HepG2 (cell line): ENCODE results near the gene LCN2. TPM values are rescaled to one million over a fixed set of nuclear protein-coding genes. Genes with fewer than 3 reads are reported as not detected.
A peak's percentile ranks its signal among the peaks of the same experiment; 100 is the strongest.

ENCODE experiments used
- ATAC-seq: fragments of 200-7000 bp; cut with Tn5 transposase; 3 replicates; pipeline ENCODE4 v1.9.1; 2020; ENCODE audit warnings: mild to moderate bottlenecking, moderate library complexity
- BruUV-seq: library from RNA; stranded (reverse); fragments of 400-500 nt; replicated peaks from 2 replicates; lab custom pipeline; 2021; lab: Mats Ljungman, UMichigan
- CTCF ChIA-PET: fragments of 300-600 bp; formaldehyde crosslinking; extraction: SDS; loops from one replicate; lab custom pipeline; 2021; ENCODE audit warnings: low total read pairs, inconsistent platforms, low intra/inter-chr PET ratio; lab: Yijun Ruan, JAX
- POLR2A ChIA-PET: fragments of 350-600 bp; sonication (Branson Sonifier 250); formaldehyde crosslinking; loops from one replicate; lab custom pipeline; 2020; ENCODE audit warnings: antibody characterized with exemption, inconsistent platforms; lab: Yijun Ruan, JAX
- DNase-seq: peaks from one replicate; pipeline ENCODE4 v3.0.0-alpha.2; 2015; ENCODE audit warnings: low spot score
- FAIRE-seq: peaks from 3 replicates; lab custom pipeline; 2011; peaks lifted over from hg19 to GRCh38; lab: Jason Lieb, UNC
- H2AFZ ChIP-seq: one replicate; pipeline ENCODE4 v1.6.1; 2011; ENCODE audit warnings: low read length, inconsistent platforms
- H3K27ac ChIP-seq: fragments of 300-600 bp; 3 replicates; pipeline ENCODE4 v1.8.0; 2011; ENCODE audit warnings: mixed run types, mild to moderate bottlenecking, mixed read lengths, low read length, inconsistent platforms; ENCODE audit not compliant: insufficient read depth; ENCODE audit errors: extremely low read length
- H3K27me3 ChIP-seq, 2 experiments: fragments of 200-600 bp in 1 of 2; 2 replicates in 1 of 2; 3 replicates in 1 of 2; pipeline versions ENCODE4 v1.6.0 to v1.8.0; 2011; ENCODE audit warnings: low read length in 2 of 2, mild to moderate bottlenecking in 2 of 2, moderate library complexity in 2 of 2, inconsistent platforms in 1 of 2; ENCODE audit not compliant: insufficient read depth in 2 of 2, control insufficient read depth in 1 of 2
- H3K36me3 ChIP-seq, 2 experiments: fragments of 200-600 bp in 1 of 2; replicated peaks in 1 of 2; 2 replicates in 1 of 2; 3 replicates in 1 of 2; pipeline versions ENCODE4 v1.5.1 to v1.8.0; 2011; ENCODE audit warnings: low read length in 2 of 2, inconsistent platforms in 1 of 2; ENCODE audit not compliant: insufficient read depth in 2 of 2, control insufficient read depth in 1 of 2
- H3K4me1 ChIP-seq: 2 replicates; pipeline ENCODE4 v1.5.1; 2012; ENCODE audit warnings: low read length, inconsistent platforms; ENCODE audit not compliant: insufficient read depth
- H3K4me2 ChIP-seq: 2 replicates; pipeline ENCODE4 v1.6.0; 2011; ENCODE audit warnings: low read depth, low read length, inconsistent platforms
- H3K4me3 ChIP-seq, 3 experiments: fragments of 200-600 bp in 1 of 3; sonication (generic), shearing (Covaris generic) in 1 of 3; replicated peaks in 1 of 3; 2 replicates each; pipeline ENCODE4 v1.5.1; 2011 to 2016; ENCODE audit warnings: low read length in 3 of 3, inconsistent platforms in 2 of 3, low read depth in 2 of 3, mild to moderate bottlenecking in 2 of 3, control low read depth in 1 of 3, mixed read lengths in 1 of 3; ENCODE audit not compliant: insufficient read depth in 1 of 3
- H3K79me2 ChIP-seq: one replicate; pipeline ENCODE4 v1.6.1; 2011; ENCODE audit warnings: low read length, inconsistent platforms; ENCODE audit not compliant: insufficient read depth
- H3K9ac ChIP-seq: 2 replicates; pipeline ENCODE4 v1.6.0; 2011; ENCODE audit warnings: mild to moderate bottlenecking, low read depth, low read length, inconsistent platforms; ENCODE audit not compliant: insufficient read depth
- H3K9me3 ChIP-seq: 2 replicates; pipeline ENCODE4 v1.5.1; 2012; ENCODE audit warnings: mild to moderate bottlenecking, low read length
- H4K20me1 ChIP-seq: 2 replicates; pipeline ENCODE4 v1.6.0; 2011; ENCODE audit warnings: inconsistent platforms, mild to moderate bottlenecking, low read length, moderate library complexity; ENCODE audit not compliant: insufficient read depth
- BORCS8-MEF2B ChIP-seq: sonication (generic); formaldehyde crosslinking; IDR thresholded peaks from 2 replicates; pipeline ENCODE4 v1.8.0; 2022; ENCODE audit warnings: mild to moderate bottlenecking, missing genetic modification reagents
- JUND ChIP-seq: sonication (generic); formaldehyde crosslinking; IDR thresholded peaks from 2 replicates; pipeline ENCODE4 v1.8.0; 2022; ENCODE audit warnings: mild to moderate bottlenecking, missing genetic modification reagents
- KDM2A ChIP-seq: sonication (generic); formaldehyde crosslinking; IDR thresholded peaks from 2 replicates; pipeline ENCODE4 v1.4.0; 2020; ENCODE audit warnings: low read depth, missing genetic modification reagents, borderline replicate concordance
- SIX4 ChIP-seq: sonication (generic); formaldehyde crosslinking; IDR thresholded peaks from 2 replicates; pipeline ENCODE4 v1.4.0; 2020; ENCODE audit warnings: missing genetic modification reagents
- TEAD3 ChIP-seq: optimal IDR thresholded peaks from 2 replicates; pipeline ENCODE3; 2016; ENCODE audit warnings: borderline replicate concordance
- ZBTB21 ChIP-seq: sonication (generic); formaldehyde crosslinking; IDR thresholded peaks from 2 replicates; pipeline ENCODE4 v1.4.0; 2020; ENCODE audit warnings: missing genetic modification reagents
- ZNF30 ChIP-seq: sonication (generic); formaldehyde crosslinking; IDR thresholded peaks from 2 replicates; pipeline ENCODE4 v1.5.0; 2020; ENCODE audit warnings: mild to moderate bottlenecking, missing genetic modification reagents
- ZNF441 ChIP-seq: sonication (generic); formaldehyde crosslinking; IDR thresholded peaks from 2 replicates; pipeline ENCODE4 v1.7.0; 2021; ENCODE audit warnings: missing genetic modification reagents, borderline replicate concordance
- WGBS: methylation state at CpG from one replicate; pipeline ENCODE4 v1.1.6; 2017; ENCODE audit warnings: low lambda C conversion rate; 5-methylcytosine and 5-hydroxymethylcytosine counted together
- in situ Hi-C: cut with HindIII; loops from 2 replicates; pipeline ENCODE4 v1.10.0; 2017; ENCODE audit warnings: low pct_unique_long_range_greater_than_20kb; ENCODE audit not compliant: extremely low pct_ligation_motif_present
- intact Hi-C: fragments of 100-400 bp; cut with micrococcal nuclease; formaldehyde crosslinking; loops from one replicate; pipeline ENCODE4 v1.10.0; 2022; ENCODE audit not compliant: unreplicated experiment
- polyA plus RNA-seq, 8 experiments: library from polyadenylated mRNA; depleted of rRNA in 3 of 8; stranded (reverse) in 7 of 8; unstranded in 1 of 8; fragments of >200 nt; fragmentation: Illumina TruSeq in 4 of 8; extraction: Trizol in 4 of 8; gene quantifications; 2 replicates each; pipeline versions ENCODE4 v1.2.1 to v1.2.3, GENCODE V29; 2011 to 2016; ENCODE audit warnings: low read depth in 4 of 8, missing spikeins in 1 of 8, mixed read lengths in 1 of 8; ENCODE audit not compliant: insufficient read depth in 1 of 8
- total RNA-seq, 5 experiments: library from RNA; depleted of rRNA; stranded (reverse); fragments of >200 nt; fragmentation: Illumina TruSeq; extraction: Trizol; gene quantifications; 2 replicates each; pipeline ENCODE4 v1.2.3, GENCODE V29; 2016; ENCODE audit warnings: low read depth in 1 of 5
- TF ChIP-seq, protein P1 (sequence below): sonication (generic); formaldehyde crosslinking; IDR thresholded peaks from 2 replicates; pipeline ENCODE4 v1.8.0; 2023; ENCODE audit warnings: mild to moderate bottlenecking, missing genetic modification reagents
- TF ChIP-seq, protein P2 (sequence below): sonication (generic); formaldehyde crosslinking; conservative IDR thresholded peaks from 2 replicates; pipeline ENCODE4 v1.4.0; 2020; ENCODE audit warnings: missing genetic modification reagents
- TF ChIP-seq, protein P3 (sequence below): sonication (generic); formaldehyde crosslinking; IDR thresholded peaks from 2 replicates; pipeline ENCODE4 v1.5.0; 2020; ENCODE audit warnings: missing genetic modification reagents
- TF ChIP-seq, protein P4 (sequence below): sonication (generic); formaldehyde crosslinking; IDR thresholded peaks from 2 replicates; pipeline ENCODE4 v1.8.1; 2022; ENCODE audit warnings: mild to moderate bottlenecking, missing genetic modification reagents
- TF ChIP-seq, protein P5 (sequence below): sonication (generic); formaldehyde crosslinking; IDR thresholded peaks from 2 replicates; pipeline ENCODE4 v1.4.0; 2020; ENCODE audit warnings: missing genetic modification reagents
- TF ChIP-seq, protein P6 (sequence below): sonication (generic); formaldehyde crosslinking; IDR thresholded peaks from 2 replicates; pipeline ENCODE4 v1.8.1; 2023; ENCODE audit warnings: missing genetic modification reagents, mild to moderate bottlenecking, borderline replicate concordance
- TF ChIP-seq, protein P7 (sequence below): sonication (generic); formaldehyde crosslinking; IDR thresholded peaks from 2 replicates; pipeline ENCODE4 v1.4.0; 2020; ENCODE audit warnings: missing genetic modification reagents

Gene LCN2
- total and polyA plus RNA-seq, 2 of the 13 experiments (the other 11 are each of a cell fraction or from before 2014, with no cell fraction given): 0.38 to 1.4 TPM

DNA sequence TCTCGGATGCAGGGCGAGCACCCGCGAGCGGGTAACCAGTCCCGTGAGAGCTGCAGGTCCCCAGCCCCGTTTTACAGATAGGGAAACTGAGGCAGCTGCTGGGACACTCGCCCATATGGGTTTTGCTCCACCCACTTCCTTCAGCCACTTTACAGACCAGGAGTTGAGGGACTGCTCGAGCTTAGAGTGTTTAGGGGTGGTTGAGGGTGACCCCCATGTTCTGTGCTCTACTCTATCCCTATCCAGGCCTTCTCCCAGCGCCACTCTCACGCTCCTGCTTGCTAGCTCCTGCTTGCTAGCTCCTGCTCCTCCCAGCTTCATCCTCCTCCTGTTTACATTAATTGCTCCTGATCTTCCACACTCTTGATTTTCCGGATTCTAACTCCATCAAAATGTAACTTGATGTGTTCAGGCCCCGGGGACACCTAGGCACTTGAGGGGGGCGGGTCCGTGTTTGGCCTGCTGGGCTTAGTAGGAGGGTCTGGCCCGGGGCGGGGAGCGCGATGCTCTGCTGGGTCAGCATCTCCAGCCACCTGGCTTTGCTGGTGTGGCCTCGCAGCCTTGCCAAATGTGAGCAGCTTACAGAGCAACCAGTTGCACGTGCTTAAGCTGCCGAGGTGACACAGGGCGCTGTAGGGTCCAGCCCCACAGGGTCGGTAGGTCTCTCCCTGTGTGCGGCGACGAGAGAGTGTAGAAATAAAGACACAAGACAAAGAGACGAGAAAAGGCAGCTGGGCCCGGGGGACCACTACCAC, 20.2 kb upstream of the LCN2 start:
- Histone ChIP-seq H3K9ac (peak overlapping the region; percentile 95), H3K36me3 (peaks cover 1 to 9% of the 10 kb centered on the region in 2 experiments; a peak in 3 of 5 replicates), H3K9me3 (no peaks in the 10 kb centered on the region), H3K4me2 (peak overlapping the region; percentile 87), H2AFZ (no peak overlapping the region), H3K27me3 (no peaks in the 10 kb centered on the region), H4K20me1 (peaks cover 4% of the 10 kb centered on the region; the same call in 1 of the 2 replicates), H3K4me1 (peaks cover 64% of the 10 kb centered on the region), H3K4me3 (peak overlapping the region; percentile 96 to 99 (median 97)), H3K27ac (peak overlapping the region; percentile 99), H3K79me2 (peaks cover 23% of the 10 kb centered on the region)
- WGBS: 63% methylated on average over 20 of the region's 29 CpGs
- in situ Hi-C loops: no loop called here
- BruUV-seq: TSS peak; percentile 71
- no peak for DNase-seq
- ChIA-PET CTCF (no interaction called here), POLR2A (interaction anchor here (0.7 to 1.6 kb wide), 17 partner anchors 8 to 212 kb away, joined by 3 to 17 read pairs (median 6); partner anchors contain the start of genes BBLN, GOLGA2, ST6GALNAC4 and SWI5)
- no peak for FAIRE-seq
- ATAC-seq: no peak
- intact Hi-C loops: no loop called here
- TF ChIP-seq JUND (CRISPR knock-in tag) (no peak), ZBTB21 (no peak), KDM2A (CRISPR knock-in tag) (peak; percentile 3; the same call in 1 of the 2 replicates), ZNF441 (no peak), ZNF30 (CRISPR knock-in tag) (no peak), TEAD3 (CRISPR knock-in tag) (no peak), BORCS8-MEF2B (0 out of 2 replicates have a peak, but pooled peaks have one; percentile 4), SIX4 (no peak)
- TF ChIP-seq, protein P1, sequence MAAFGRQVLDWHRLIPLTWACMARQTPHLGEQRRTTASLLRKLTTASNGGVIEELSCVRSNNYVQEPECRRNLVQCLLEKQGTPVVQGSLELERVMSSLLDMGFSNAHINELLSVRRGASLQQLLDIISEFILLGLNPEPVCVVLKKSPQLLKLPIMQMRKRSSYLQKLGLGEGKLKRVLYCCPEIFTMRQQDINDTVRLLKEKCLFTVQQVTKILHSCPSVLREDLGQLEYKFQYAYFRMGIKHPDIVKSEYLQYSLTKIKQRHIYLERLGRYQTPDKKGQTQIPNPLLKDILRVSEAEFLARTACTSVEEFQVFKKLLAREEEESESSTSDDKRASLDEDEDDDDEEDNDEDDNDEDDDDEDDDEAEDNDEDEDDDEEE (CRISPR knock-in tag): 0 out of 2 replicates have a peak, but pooled peaks have one; percentile 42
- TF ChIP-seq, protein P2, sequence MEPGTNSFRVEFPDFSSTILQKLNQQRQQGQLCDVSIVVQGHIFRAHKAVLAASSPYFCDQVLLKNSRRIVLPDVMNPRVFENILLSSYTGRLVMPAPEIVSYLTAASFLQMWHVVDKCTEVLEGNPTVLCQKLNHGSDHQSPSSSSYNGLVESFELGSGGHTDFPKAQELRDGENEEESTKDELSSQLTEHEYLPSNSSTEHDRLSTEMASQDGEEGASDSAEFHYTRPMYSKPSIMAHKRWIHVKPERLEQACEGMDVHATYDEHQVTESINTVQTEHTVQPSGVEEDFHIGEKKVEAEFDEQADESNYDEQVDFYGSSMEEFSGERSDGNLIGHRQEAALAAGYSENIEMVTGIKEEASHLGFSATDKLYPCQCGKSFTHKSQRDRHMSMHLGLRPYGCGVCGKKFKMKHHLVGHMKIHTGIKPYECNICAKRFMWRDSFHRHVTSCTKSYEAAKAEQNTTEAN (CRISPR knock-in tag): no peak
- TF ChIP-seq, protein P3, sequence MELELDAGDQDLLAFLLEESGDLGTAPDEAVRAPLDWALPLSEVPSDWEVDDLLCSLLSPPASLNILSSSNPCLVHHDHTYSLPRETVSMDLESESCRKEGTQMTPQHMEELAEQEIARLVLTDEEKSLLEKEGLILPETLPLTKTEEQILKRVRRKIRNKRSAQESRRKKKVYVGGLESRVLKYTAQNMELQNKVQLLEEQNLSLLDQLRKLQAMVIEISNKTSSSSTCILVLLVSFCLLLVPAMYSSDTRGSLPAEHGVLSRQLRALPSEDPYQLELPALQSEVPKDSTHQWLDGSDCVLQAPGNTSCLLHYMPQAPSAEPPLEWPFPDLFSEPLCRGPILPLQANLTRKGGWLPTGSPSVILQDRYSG: no peak
- TF ChIP-seq, protein P4, sequence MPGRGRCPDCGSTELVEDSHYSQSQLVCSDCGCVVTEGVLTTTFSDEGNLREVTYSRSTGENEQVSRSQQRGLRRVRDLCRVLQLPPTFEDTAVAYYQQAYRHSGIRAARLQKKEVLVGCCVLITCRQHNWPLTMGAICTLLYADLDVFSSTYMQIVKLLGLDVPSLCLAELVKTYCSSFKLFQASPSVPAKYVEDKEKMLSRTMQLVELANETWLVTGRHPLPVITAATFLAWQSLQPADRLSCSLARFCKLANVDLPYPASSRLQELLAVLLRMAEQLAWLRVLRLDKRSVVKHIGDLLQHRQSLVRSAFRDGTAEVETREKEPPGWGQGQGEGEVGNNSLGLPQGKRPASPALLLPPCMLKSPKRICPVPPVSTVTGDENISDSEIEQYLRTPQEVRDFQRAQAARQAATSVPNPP: no peak
- TF ChIP-seq, protein P5, sequence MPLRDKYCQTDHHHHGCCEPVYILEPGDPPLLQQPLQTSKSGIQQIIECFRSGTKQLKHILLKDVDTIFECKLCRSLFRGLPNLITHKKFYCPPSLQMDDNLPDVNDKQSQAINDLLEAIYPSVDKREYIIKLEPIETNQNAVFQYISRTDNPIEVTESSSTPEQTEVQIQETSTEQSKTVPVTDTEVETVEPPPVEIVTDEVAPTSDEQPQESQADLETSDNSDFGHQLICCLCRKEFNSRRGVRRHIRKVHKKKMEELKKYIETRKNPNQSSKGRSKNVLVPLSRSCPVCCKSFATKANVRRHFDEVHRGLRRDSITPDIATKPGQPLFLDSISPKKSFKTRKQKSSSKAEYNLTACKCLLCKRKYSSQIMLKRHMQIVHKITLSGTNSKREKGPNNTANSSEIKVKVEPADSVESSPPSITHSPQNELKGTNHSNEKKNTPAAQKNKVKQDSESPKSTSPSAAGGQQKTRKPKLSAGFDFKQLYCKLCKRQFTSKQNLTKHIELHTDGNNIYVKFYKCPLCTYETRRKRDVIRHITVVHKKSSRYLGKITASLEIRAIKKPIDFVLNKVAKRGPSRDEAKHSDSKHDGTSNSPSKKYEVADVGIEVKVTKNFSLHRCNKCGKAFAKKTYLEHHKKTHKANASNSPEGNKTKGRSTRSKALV: no peak
- TF ChIP-seq, protein P6, sequence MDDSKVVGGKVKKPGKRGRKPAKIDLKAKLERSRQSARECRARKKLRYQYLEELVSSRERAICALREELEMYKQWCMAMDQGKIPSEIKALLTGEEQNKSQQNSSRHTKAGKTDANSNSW: no peak
- TF ChIP-seq, protein P7, sequence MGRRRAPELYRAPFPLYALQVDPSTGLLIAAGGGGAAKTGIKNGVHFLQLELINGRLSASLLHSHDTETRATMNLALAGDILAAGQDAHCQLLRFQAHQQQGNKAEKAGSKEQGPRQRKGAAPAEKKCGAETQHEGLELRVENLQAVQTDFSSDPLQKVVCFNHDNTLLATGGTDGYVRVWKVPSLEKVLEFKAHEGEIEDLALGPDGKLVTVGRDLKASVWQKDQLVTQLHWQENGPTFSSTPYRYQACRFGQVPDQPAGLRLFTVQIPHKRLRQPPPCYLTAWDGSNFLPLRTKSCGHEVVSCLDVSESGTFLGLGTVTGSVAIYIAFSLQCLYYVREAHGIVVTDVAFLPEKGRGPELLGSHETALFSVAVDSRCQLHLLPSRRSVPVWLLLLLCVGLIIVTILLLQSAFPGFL (CRISPR knock-in tag): no peak
